CD4-positive, alpha-beta T cell (primary cell): ENCODE data around the gene NMD3. TPM values are rescaled to one million over a fixed set of nuclear protein-coding genes. Genes with fewer than 3 reads are reported as not detected.

Source experiments
- ATAC-seq: fragments of 200-7000 bp; cut with Tn5 transposase; one replicate; pipeline ENCODE4 v1.10.0; 2022; ENCODE audit warnings: mild to moderate bottlenecking; ENCODE audit not compliant: poor library complexity
- CTCF ChIA-PET: fragments of 350-600 bp; sonication (Branson Sonifier 250); formaldehyde crosslinking; loops from one replicate; lab custom pipeline; 2021; ENCODE audit warnings: antibody characterized with exemption, inconsistent platforms; lab: Charles Lee
- POLR2A ChIA-PET: fragments of 350-600 bp; sonication (Branson Sonifier 250); formaldehyde crosslinking; loops from one replicate; lab custom pipeline; 2021; ENCODE audit warnings: antibody characterized with exemption, inconsistent platforms; lab: Charles Lee
- DNase-seq, 14 experiments: peaks; one replicate each; pipeline ENCODE4 v3.0.0-alpha.2; 2013 to 2020; ENCODE audit warnings: mixed read lengths in 2 of 14
- H3K27ac ChIP-seq, 2 donors: one replicate each; pipeline versions ENCODE4 v1.5.1 to v1.7.0; 2013; ENCODE audit warnings: low read length in 2 of 2, low read depth in 1 of 2, mild to moderate bottlenecking in 1 of 2
- H3K27me3 ChIP-seq, 2 experiments: 1 replicate in 1 of 2; 2 replicates in 1 of 2; pipeline versions ENCODE4 v1.6.1 to v1.7.0; 2013; ENCODE audit warnings: low read length in 2 of 2, control low read depth in 1 of 2, mild to moderate bottlenecking in 1 of 2, moderate library complexity in 1 of 2; ENCODE audit not compliant: insufficient read depth in 2 of 2, control insufficient read depth in 1 of 2
- H3K36me3 ChIP-seq: one replicate; pipeline ENCODE4 v1.6.1; 2013; ENCODE audit warnings: low read length, control low read depth; ENCODE audit not compliant: insufficient read depth
- H3K4me1 ChIP-seq: one replicate; pipeline ENCODE4 v1.6.1; 2013; ENCODE audit warnings: low read length, control low read depth; ENCODE audit not compliant: insufficient read depth
- H3K4me3 ChIP-seq: one replicate; pipeline ENCODE4 v1.5.1; 2013; ENCODE audit warnings: mild to moderate bottlenecking, low read length, moderate library complexity
- H3K9me3 ChIP-seq, 2 experiments: 1 replicate in 1 of 2; 2 replicates in 1 of 2; pipeline versions ENCODE4 v1.6.1 to v1.7.0; 2013; ENCODE audit warnings: low read length in 2 of 2, mild to moderate bottlenecking in 2 of 2, control low read depth in 1 of 2, moderate library complexity in 1 of 2; ENCODE audit not compliant: control insufficient read depth in 1 of 2, insufficient read depth in 1 of 2
- H3K27ac Mint-ChIP-seq: one replicate; pipeline ENCODE4 v1.8.0; 2020; ENCODE audit warnings: mixed read lengths
- H3K27me3 Mint-ChIP-seq: one replicate; pipeline ENCODE4 v1.8.0; 2021; ENCODE audit warnings: mixed read lengths
- H3K36me3 Mint-ChIP-seq: one replicate; pipeline ENCODE4 v1.8.0; 2021; ENCODE audit warnings: low read depth, mixed read lengths
- H3K4me1 Mint-ChIP-seq: one replicate; pipeline ENCODE4 v1.8.0; 2021; ENCODE audit warnings: low read depth, mixed read lengths
- H3K4me3 Mint-ChIP-seq: one replicate; pipeline ENCODE4 v1.8.0; 2020; ENCODE audit warnings: mild to moderate bottlenecking, mixed read lengths
- H3K9me3 Mint-ChIP-seq: one replicate; pipeline ENCODE4 v1.8.0; 2020; ENCODE audit warnings: mixed read lengths
- CTCF ChIP-seq: fragments of 200-600 bp; IDR thresholded peaks from one replicate; pipeline ENCODE4 v1.8.0; 2022; ENCODE audit warnings: antibody characterized with exemption, mild to moderate bottlenecking
- intact Hi-C, 2 experiments: fragments of 100-400 bp; cut with DNase I in 1 of 2; cut with micrococcal nuclease in 1 of 2; formaldehyde crosslinking; loops; one replicate each; pipeline versions ENCODE4 v1.15.1 to v1.9.0; 2023 to 2025; cut with DNase I, micrococcal nuclease
- total RNA-seq, 174 experiments: library from RNA in 2 of 174; stranded (reverse) in 2 of 174; gene quantifications; one replicate each; pipeline ENCODE4 v1.2.3 and lab custom pipeline; 2021 to 2026

Gene NMD3
- total RNA-seq, 2 experiments from 2014 or later: 58.4 to 60.1 TPM

- Histone ChIP-seq H3K36me3 (no peaks in the 10 kb centered on the region), H3K27me3 (no peaks in the 10 kb centered on the region), H3K4me3 (no peak overlapping the region), H3K4me1 (no peaks in the 10 kb centered on the region), H3K9me3 (no peaks in the 10 kb centered on the region), H3K27ac (no peak overlapping the region)
- Mint-ChIP-seq H3K36me3 (no peaks in the 10 kb centered on the region), H3K4me1 (no peaks in the 10 kb centered on the region), H3K27ac (no peak overlapping the region), H3K4me3 (no peak overlapping the region), H3K27me3 (no peaks in the 10 kb centered on the region), H3K9me3 (no peaks in the 10 kb centered on the region)
- POLR2A ChIA-PET: no interaction called here
- no peak for TF ChIP-seq CTCF
- intact Hi-C loops: no loop called here
- CTCF ChIA-PET: no interaction called here
- ATAC-seq (no peak), DNase-seq (no peak)
Observed at GRCh38 chr3:161291191-161291901, 70.2 kb downstream of the NMD3 start.

- POLR2A ChIA-PET: no interaction called here
Observed at GRCh38 chr3:161293381-161293780, 72.3 kb downstream of the NMD3 start.

GRCh38 chr3:161295325-161295724, 74.2 kb downstream of the NMD3 start:
- ATAC-seq (no peak), DNase-seq (no peak)
- Mint-ChIP-seq H3K9me3 (peaks cover 15% of the 10 kb centered on the region), H3K4me3 (no peak overlapping the region), H3K36me3 (peaks cover 20% of the 10 kb centered on the region), H3K27me3 (no peaks in the 10 kb centered on the region), H3K4me1 (no peaks in the 10 kb centered on the region), H3K27ac (no peak overlapping the region)
- no peak overlapping the region for H3K27ac ChIP-seq
- no peak for TF ChIP-seq CTCF
- no peaks in the 10 kb centered on the region for H3K36me3 ChIP-seq
- peaks cover 5 to 25% of the 10 kb centered on the region in 2 experiments for H3K9me3 ChIP-seq
- H3K4me3 ChIP-seq: no peak overlapping the region
- no peaks in the 10 kb centered on the region for H3K27me3 ChIP-seq
- intact Hi-C loops: no loop called here
- H3K4me1 ChIP-seq: no peaks in the 10 kb centered on the region
- CTCF ChIA-PET: no interaction called here
- POLR2A ChIA-PET: no interaction called here

More at GRCh38 chr3:161293381-161293780, 72.3 kb downstream of the NMD3 start:
- Histone ChIP-seq H3K9me3 (peaks cover under 1 to 12% of the 10 kb centered on the region in 2 experiments), H3K4me1 (no peaks in the 10 kb centered on the region), H3K27me3 (no peaks in the 10 kb centered on the region), H3K4me3 (no peak overlapping the region), H3K36me3 (no peaks in the 10 kb centered on the region), H3K27ac (no peak overlapping the region)
- ATAC-seq (no peak), DNase-seq (no peak)
- CTCF ChIA-PET: no interaction called here
- no peak for TF ChIP-seq CTCF
- no peaks in the 10 kb centered on the region for H3K4me1 Mint-ChIP-seq
- no peak overlapping the region for H3K27ac Mint-ChIP-seq
- peaks cover 7% of the 10 kb centered on the region for H3K9me3 Mint-ChIP-seq
- H3K4me3 Mint-ChIP-seq: no peak overlapping the region
- intact Hi-C loops: no loop called here
- peaks cover 8% of the 10 kb centered on the region for H3K36me3 Mint-ChIP-seq
- no peaks in the 10 kb centered on the region for H3K27me3 Mint-ChIP-seq
